Measurements from ENCODE around the gene HIVEP1.

The HIVEP1 gene

GRCh38 chr6:12020187-12020791 is 8.2 kb downstream of the HIVEP1 start:
- DNase-seq = no peak

GRCh38 chr6:12022481-12022880 is 10.4 kb downstream of the HIVEP1 start:
- no peak for DNase-seq

- no peak for DNase-seq
Observed at GRCh38 chr6:12022953-12023388, 10.9 kb downstream of the HIVEP1 start.

- no peak for DNase-seq
Observed at GRCh38 chr6:12024216-12024615, 12.1 kb downstream of the HIVEP1 start.

GRCh38 chr6:12024699-12025434 is 12.8 kb downstream of the HIVEP1 start:
- DNase-seq = no peak

- DNase-seq = no peak
Observed at GRCh38 chr6:12026120-12026519, 14.0 kb downstream of the HIVEP1 start.

- no peak for DNase-seq
Observed at GRCh38 chr6:12026833-12027232, 14.7 kb downstream of the HIVEP1 start.

- DNase-seq = no peak
Observed at GRCh38 chr6:12028213-12028612, 16.1 kb downstream of the HIVEP1 start.

- no peak for DNase-seq
Observed at GRCh38 chr6:12029979-12030737, 18.0 kb downstream of the HIVEP1 start.

GRCh38 chr6:12030993-12031550 is 19.0 kb downstream of the HIVEP1 start:
- DNase-seq = peak; percentile 42

- DNase-seq = no peak
Observed at GRCh38 chr6:12032783-12033573, 20.9 kb downstream of the HIVEP1 start.

- no peak for DNase-seq
Observed at GRCh38 chr6:12033770-12034169, 21.7 kb downstream of the HIVEP1 start.

GRCh38 chr6:12034349-12034748 is 22.2 kb downstream of the HIVEP1 start:
- no peak for DNase-seq

- no peak for DNase-seq
Observed at GRCh38 chr6:12034837-12035236, 22.7 kb downstream of the HIVEP1 start.

- DNase-seq = no peak
Observed at GRCh38 chr6:12036766-12037165, 24.7 kb downstream of the HIVEP1 start.

- DNase-seq = no peak
Observed at GRCh38 chr6:12037798-12038197, 25.7 kb downstream of the HIVEP1 start.

GRCh38 chr6:12039540-12040459 is 27.7 kb downstream of the HIVEP1 start:
- no peak for DNase-seq

GRCh38 chr6:12047304-12047703 is 35.2 kb downstream of the HIVEP1 start:
- DNase-seq = no peak

GRCh38 chr6:12047792-12048432 is 35.8 kb downstream of the HIVEP1 start:
- DNase-seq = no peak

GRCh38 chr6:12048609-12049008 is 36.5 kb downstream of the HIVEP1 start:
- no peak for DNase-seq

- no peak for DNase-seq
Observed at GRCh38 chr6:12049165-12049564, 37.1 kb downstream of the HIVEP1 start.

All from activated CD8-positive, alpha-beta memory T cell treated with anti-CD3 and anti-CD28 coated beads, Interleukin-2, amount 50 U/mL, for 48 hours (primary cell).